Body of pancreas (tissue), 4 donors: ENCODE data around the gene SOBP. TPM values are rescaled to one million over a fixed set of nuclear protein-coding genes. Genes with fewer than 3 reads are reported as not detected.
A peak's percentile ranks its signal among the peaks of the same experiment; 100 is the strongest.

Experiments used
- ATAC-seq: fragments of 150-250 bp; one replicate; pipeline ENCODE4 v1.9.1; 2016
- DNase-seq, 4 donors: peaks; one replicate each; pipeline ENCODE4 v3.0.0-alpha.2; 2019
- H3K27ac ChIP-seq, 4 donors: fragments of 200-600 bp; sonication (generic); 1 replicate in 3 of 4; 2 replicates in 1 of 4; pipeline versions ENCODE4 v1.5.1 to v1.6.1; 2016 to 2019; ENCODE audit warnings: mild to moderate bottlenecking in 1 of 4, mixed read lengths in 1 of 4, moderate library complexity in 1 of 4
- H3K27me3 ChIP-seq, 2 donors: fragments of 200-600 bp; sonication (generic); one replicate each; pipeline ENCODE4 v1.6.0; 2016; ENCODE audit warnings: mild to moderate bottlenecking in 1 of 2
- H3K36me3 ChIP-seq, 2 donors: fragments of 200-600 bp; sonication (generic); replicated peaks in 1 of 2; 2 replicates each; pipeline ENCODE4 v1.5.1; 2016; ENCODE audit warnings: low read depth in 2 of 2; ENCODE audit not compliant: insufficient read depth in 1 of 2
- H3K4me1 ChIP-seq: fragments of 200-600 bp; sonication (generic); one replicate; pipeline ENCODE4 v1.6.0; 2016
- H3K4me3 ChIP-seq, 2 donors: fragments of 200-600 bp; sonication (generic); 1 replicate in 1 of 2; 2 replicates in 1 of 2; pipeline ENCODE4 v1.5.1; 2016 to 2019
- H3K9me3 ChIP-seq, 3 donors: fragments of 200-600 bp; sonication (generic); 1 replicate in 2 of 3; 2 replicates in 1 of 3; pipeline ENCODE4 v1.5.1; 2016
- POLR2A ChIP-seq, 3 donors: fragments of 450-650 bp; IDR thresholded peaks; one replicate each; pipeline ENCODE4 v1.6.1; 2016; ENCODE audit warnings: antibody characterized with exemption in 3 of 3, mild to moderate bottlenecking in 2 of 3
- WGBS, 2 donors: methylation state at CpG; one replicate each; pipeline ENCODE4 v1.1.5; 2017; 5-methylcytosine and 5-hydroxymethylcytosine counted together
- intact Hi-C: fragments of 100-400 bp; cut with DNase I; formaldehyde crosslinking; loops from one replicate; pipeline ENCODE4 v1.15.1; 2023
- total RNA-seq, 2 donors: library from RNA; depleted of rRNA; stranded (reverse); fragments of >200 nt; gene quantifications; one replicate each; pipeline ENCODE4 v1.1.0, GENCODE V29; 2016
- TF ChIP-seq, protein P1 (sequence below), 7 experiments: fragments of 450-650 bp in 4 of 7; fragments of 200-600 bp in 3 of 7; sonication (generic) in 3 of 7; IDR thresholded peaks; one replicate each; pipeline ENCODE4 v1.5.1; 2016 to 2019; ENCODE audit warnings: antibody characterized with exemption in 7 of 7

SOBP gene
- total RNA-seq, 2 donors from 2014 or later = 0.66 to 3.1 TPM

DNA sequence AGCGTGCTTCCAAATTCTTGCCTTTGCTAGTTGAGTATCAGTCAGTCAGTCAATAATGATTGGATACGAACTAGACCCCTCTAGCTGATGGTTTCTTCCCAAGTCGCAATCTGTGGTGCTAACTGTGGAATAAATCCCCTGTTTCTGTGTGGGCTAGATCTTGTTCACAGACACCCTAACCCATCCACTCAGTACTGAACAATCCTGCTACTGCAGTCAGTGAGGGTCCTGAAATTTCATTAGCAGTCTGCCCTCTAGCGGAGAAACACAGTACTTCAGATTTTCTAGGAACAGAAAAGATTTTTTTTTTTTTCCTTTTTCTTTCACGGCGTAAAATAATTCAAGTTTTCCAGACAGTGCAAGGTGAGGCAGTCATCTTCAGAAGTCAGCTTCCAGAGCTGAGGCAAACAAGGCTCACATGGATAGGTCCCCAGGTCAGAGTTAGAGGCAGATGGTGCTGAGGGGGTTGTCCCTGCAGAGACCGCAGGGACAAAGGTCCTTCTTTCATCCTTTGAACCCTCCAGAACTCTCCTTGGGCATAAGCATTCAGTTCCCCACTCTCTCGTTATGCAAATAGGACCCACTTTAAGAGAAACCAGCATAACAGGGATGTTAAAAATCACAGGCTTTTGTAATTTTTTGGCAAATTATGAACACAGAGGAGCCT lies 214.6 kb downstream of the SOBP start:
- DNase-seq (peak in 2 of 4 donors; percentile 21 to 35), ATAC-seq (peak; percentile 66)
- H3K27me3 ChIP-seq = no peaks in the 10 kb centered on the region
- intact Hi-C loops = loop anchor here (10.0 kb wide), 1 partner anchor 140 kb away; no protein-coding TSS in a partner anchor
- no peaks in the 10 kb centered on the region for H3K9me3 ChIP-seq
- no peak overlapping the region for H3K4me3 ChIP-seq
- H3K27ac ChIP-seq = no peak overlapping the region
- 35% methylated on average over 8 of the region's 8 CpGs for WGBS, 2 donors
- H3K4me1 ChIP-seq = no peaks in the 10 kb centered on the region
- H3K36me3 ChIP-seq = no peaks in the 10 kb centered on the region
- TF ChIP-seq, protein P1, sequence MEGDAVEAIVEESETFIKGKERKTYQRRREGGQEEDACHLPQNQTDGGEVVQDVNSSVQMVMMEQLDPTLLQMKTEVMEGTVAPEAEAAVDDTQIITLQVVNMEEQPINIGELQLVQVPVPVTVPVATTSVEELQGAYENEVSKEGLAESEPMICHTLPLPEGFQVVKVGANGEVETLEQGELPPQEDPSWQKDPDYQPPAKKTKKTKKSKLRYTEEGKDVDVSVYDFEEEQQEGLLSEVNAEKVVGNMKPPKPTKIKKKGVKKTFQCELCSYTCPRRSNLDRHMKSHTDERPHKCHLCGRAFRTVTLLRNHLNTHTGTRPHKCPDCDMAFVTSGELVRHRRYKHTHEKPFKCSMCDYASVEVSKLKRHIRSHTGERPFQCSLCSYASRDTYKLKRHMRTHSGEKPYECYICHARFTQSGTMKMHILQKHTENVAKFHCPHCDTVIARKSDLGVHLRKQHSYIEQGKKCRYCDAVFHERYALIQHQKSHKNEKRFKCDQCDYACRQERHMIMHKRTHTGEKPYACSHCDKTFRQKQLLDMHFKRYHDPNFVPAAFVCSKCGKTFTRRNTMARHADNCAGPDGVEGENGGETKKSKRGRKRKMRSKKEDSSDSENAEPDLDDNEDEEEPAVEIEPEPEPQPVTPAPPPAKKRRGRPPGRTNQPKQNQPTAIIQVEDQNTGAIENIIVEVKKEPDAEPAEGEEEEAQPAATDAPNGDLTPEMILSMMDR (IDR thresholded peaks at IDR 0.05) = peak; percentile 71 to 88 (median 76)
- no peak for TF ChIP-seq POLR2A (IDR thresholded peaks at IDR 0.05)

DNA sequence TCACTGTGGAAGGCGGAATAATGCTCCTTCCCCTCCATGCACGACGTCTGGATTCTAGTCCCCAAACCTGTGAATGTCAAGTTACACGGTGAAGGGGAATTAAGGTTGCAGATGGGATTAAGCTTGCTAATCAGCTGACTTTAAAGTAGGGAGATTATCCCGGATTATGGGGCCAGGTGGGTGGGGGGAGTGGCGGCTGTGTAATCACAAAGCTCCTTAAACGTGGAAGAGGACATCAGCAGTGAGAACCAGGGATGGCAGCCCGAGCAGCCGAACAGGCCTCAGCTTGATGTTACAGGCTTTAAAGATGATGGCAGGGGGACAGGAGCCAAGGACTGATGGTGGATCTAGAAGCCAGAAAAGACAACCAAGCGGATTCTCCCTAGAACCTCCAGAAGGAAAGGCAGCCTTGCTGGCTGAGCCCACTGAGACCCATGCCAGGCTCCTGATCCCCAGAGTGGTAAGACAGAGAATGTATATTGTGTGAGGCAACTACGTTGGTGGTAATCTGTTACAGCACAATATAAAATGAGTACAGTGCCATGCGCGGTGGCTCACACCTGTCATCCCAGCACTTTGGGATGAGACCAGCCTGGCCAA lies 216.7 kb downstream of the SOBP start:
- Histone ChIP-seq H3K27me3 (no peaks in the 10 kb centered on the region), H3K9me3 (no peaks in the 10 kb centered on the region), H3K27ac (no peak overlapping the region), H3K36me3 (no peaks in the 10 kb centered on the region), H3K4me1 (no peaks in the 10 kb centered on the region), H3K4me3 (no peak overlapping the region)
- no peak for DNase-seq
- TF ChIP-seq, protein P1 (IDR thresholded peaks at IDR 0.05) = no peak
- TF ChIP-seq POLR2A (IDR thresholded peaks at IDR 0.05) = no peak
- 79 to 81% methylated on average over 13 of the region's 13 CpGs for WGBS, 2 donors
- intact Hi-C loops = loop anchor here (10.0 kb wide), 1 partner anchor 138 kb away; no protein-coding TSS in a partner anchor
- ATAC-seq = no peak

DNA sequence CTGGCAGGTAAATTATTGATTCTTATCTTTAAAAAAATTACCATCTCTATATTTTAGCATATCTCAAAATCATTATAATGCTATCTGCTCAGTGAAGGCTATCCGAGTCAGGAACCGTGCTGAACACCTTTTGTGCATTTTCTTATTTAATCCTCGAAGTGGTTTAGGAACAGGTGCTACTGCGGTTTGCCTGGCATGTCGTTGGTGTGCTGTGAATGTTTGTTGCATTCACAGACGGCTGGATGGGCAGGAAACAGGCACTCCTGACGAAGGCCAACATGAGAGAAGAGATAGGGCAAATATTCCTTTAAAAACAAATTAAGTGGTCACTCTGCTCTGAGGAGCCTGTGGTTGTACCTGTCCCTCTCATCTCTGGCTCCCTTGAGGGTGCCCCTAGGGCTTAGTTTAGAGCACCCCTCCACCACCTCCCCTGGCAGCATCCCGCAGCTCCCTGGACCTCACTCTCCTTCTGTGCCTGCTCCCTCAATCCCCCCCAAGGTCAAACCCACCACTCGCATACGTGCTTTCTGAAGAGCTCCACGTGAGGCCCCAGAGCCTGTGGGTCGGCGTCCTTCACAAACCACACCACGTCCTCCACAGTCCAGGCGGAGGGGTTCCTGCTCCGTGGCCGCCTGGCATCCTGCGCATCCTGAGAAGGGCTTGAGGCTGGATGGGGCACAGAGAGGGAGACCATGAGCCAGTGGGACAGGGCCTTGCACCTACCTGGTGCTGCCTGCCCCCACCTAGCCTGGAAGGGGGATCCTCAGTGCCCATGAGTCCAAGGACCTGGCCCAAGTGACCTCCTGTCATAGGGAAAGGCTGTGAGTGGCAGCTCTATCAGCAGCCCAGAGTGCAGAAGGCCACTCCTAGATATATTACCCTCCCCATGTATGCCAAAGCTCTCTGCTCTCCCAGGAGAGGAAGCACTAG lies 217.7 kb downstream of the SOBP start:
- Histone ChIP-seq H3K4me1 (no peaks in the 10 kb centered on the region), H3K9me3 (no peaks in the 10 kb centered on the region), H3K27me3 (no peaks in the 10 kb centered on the region), H3K36me3 (no peaks in the 10 kb centered on the region), H3K4me3 (no peak overlapping the region), H3K27ac (no peak overlapping the region)
- intact Hi-C loops = loop anchor here (10.0 kb wide), 1 partner anchor 137 kb away; no protein-coding TSS in a partner anchor
- TF ChIP-seq POLR2A (IDR thresholded peaks at IDR 0.05) = no peak
- TF ChIP-seq, protein P1 (IDR thresholded peaks at IDR 0.05) = no peak
- no peak for ATAC-seq
- WGBS, 2 donors = 77 to 81% methylated on average over 11 to 18 of the region's 18 CpGs
- DNase-seq = no peak

DNA sequence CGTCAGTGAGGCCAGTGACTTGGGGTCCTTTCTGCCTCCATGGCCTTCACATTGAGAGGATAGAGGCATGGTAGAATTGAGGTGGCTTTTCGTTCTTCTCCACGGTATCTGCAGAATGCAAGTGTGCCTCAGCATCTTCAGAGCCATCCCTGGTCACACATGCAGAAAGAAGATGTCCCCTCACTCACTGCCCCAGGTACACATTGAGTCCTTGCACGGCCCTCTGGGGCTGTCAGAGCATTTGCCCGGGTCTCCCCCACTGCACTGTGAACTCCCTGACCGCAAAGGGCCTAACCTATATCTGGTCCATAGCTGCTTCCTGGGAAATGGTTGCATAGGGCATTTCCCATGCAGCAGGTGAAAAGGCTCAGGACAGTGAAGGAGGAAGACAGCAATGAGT lies 218.5 kb downstream of the SOBP start:
- DNase-seq = no peak
- no peak overlapping the region for H3K27ac ChIP-seq
- intact Hi-C loops = loop anchor here (10.0 kb wide), 1 partner anchor 136 kb away; no protein-coding TSS in a partner anchor
- 63 to 71% methylated on average over 5 to 6 of the region's 6 CpGs for WGBS, 2 donors
- TF ChIP-seq POLR2A (IDR thresholded peaks at IDR 0.05) = no peak
- TF ChIP-seq, protein P1 (IDR thresholded peaks at IDR 0.05) = no peak
- no peaks in the 10 kb centered on the region for H3K4me1 ChIP-seq
- no peaks in the 10 kb centered on the region for H3K36me3 ChIP-seq
- no peaks in the 10 kb centered on the region for H3K27me3 ChIP-seq
- H3K9me3 ChIP-seq = no peaks in the 10 kb centered on the region
- H3K4me3 ChIP-seq = no peak overlapping the region
- ATAC-seq = no peak
